Kidney tubule cell (primary cell): ENCODE results near the gene ANXA1.

Source experiments
- DNase-seq: peaks from one replicate; pipeline ENCODE4 v3.0.0-alpha.2; 2018; ENCODE audit warnings: low spot score

The ANXA1 gene

DNA sequence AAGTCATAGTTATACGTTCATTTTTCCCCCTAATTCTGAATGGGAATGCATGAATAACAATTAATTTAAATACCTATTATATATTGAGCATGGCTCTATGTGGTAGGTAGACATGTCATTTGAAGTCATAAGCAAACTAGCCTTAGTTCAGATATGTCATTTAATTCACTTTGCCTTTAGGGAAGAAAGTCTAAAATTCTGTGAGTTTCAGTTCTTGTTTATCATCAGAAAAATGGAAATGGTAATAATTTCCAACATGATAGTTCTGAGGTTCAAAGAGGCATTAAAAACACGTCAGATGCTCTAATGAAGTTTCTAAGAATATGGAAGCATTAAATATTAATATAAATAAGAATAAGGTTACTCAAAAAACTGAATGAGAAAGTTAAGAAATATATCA is 13.1 kb upstream of the ANXA1 start:
- no peak for DNase-seq

DNA sequence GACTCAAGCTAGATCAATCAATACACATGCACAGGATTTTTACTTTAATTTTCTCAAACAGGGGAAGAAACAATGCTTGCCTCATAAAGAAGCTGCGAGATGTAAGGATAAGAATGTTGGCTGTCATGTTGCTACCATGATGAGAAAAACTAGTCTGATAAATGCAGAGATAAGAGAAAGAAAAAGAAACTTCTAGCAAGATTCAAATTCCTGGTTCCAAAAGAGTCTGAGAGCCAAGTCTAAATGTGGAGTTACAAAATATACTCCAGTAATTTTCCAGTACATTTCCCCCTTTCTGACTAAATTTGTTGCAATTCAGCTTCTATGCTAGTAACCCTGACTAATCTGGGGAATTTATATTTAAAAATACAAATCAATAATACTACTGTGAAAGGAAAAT is 10.4 kb upstream of the ANXA1 start:
- no peak for DNase-seq

DNA sequence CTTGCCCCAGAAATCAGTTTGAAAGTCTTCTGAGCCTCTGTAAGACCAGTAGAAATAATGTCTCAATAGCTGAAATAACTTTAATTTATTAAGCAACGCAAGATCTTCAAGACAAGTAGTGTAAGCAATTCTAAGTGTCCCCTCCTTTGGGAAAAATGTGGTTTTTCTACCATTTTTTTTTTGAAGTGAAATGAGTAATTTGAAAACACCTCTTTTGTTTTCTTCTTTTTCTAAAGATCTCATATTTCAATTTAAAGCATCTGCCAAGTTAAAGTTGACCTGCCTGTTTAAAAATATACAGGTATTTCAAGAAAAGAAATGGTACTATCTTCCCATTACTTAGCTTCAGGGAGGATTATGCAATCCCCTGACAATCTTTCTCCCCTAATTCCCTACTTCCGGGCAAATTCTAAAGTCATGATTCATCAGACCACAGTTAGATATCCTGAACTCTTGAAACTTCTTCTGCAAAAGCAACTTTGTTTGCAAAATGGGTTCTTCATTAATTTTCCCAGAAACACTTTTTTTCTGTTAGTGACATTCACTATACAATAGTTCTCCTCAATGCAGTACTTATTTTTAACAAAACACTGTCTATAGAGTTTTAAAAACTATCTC is 7.8 kb upstream of the ANXA1 start:
- DNase-seq, result peak; percentile 74

DNA sequence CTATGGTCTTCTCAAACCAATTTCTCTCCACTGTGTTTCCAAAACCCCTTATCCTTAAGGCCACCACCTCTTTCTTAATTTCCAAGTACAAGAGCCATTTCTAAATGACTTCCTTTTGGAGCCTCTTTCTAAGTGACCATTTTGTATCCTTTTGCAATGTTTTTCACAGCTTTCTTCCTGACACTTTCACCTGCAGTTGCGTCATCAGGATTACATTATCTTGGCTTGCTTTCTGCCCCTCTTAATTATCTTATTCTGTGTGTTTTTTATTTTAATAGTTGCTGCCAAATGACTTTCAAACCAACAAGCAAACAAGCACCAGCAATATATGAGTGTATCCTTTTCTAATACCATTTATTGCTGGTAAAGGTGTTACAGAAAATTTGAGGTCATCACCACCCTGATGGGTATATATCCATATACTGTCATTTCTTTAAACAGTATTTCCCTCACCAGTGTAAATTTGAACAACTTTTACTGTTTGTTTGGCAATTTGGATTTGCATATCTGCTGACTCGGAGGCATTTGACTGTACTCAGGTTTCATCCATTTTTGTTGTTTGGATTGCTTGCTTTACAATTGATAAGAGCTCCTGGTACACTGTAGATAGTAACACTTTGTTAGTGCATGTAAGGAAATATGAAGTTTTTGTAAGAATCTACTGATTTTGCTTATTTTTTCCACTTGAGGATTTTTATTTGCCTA is 5.4 kb upstream of the ANXA1 start:
- DNase-seq, result no peak

DNA sequence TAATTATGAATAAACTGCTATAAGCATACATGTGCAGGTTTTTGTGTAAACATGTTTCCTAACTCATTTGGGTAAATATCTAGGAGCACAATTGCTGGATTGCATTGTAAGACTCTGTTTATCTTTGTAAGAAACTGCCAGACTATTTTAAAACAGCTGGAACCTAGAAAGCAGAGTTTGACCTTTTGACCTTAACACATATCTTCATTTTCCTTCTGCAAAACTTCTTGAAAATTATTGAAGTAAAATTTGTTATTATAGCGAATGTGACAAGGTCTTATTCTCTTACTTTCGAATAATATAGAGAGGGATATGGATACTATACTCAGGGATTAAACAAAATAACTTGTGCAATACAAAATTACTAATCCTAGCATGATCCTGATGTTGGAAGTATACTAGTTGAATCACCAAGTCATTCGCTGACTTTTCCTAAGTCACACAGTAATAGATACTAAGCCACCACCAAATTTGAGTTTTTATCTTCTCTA is 3.2 kb upstream of the ANXA1 start:
- no peak for DNase-seq

DNA sequence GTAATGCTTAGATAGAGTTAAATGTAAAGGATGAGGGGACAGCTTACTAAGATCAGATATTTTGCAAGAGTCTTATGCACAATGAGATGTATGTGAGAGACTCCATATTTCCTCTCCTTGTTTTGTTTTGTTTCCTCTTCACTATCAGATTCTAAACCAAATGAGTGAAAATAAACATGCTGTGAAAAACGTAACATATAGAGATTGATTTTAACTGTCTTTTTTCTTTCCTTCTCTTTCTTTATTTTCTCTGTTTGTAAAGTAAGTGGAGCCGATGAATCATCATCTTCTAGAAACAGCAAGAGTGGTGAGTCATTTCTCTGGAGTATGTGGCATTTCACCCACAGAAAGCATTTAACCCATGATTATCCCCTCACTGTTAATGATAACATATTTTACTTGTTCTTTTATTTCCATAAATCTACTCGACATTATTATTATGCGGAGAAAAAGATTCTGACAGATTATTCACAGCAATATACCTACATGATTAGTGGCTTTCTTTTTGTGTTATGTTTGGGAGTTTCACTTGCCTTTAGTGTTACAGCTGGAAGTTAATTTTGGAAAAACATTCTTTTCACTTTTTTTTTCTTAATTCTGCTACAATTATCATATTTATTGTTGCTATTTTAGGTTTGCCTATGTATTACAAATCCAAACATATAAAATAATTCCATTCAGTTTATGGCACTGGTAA is 2.1 kb upstream of the ANXA1 start:
- DNase-seq, result peak; percentile 84

DNA sequence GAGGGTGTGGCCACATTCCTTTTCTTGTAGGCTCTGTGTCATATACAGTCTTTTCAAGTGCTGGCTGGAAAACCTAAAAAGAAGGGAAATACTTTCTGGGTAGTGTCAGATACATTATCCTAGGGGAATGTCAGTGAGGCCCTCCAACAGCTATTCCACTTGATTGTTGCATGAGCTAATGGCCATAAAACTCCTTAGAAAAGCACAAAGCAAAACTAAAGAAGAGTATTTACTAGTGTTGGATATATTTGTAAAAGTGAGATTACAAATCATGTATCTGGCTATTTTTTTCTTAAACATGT is 829 bp downstream of the ANXA1 start:
- peak; percentile 73 for DNase-seq

DNA sequence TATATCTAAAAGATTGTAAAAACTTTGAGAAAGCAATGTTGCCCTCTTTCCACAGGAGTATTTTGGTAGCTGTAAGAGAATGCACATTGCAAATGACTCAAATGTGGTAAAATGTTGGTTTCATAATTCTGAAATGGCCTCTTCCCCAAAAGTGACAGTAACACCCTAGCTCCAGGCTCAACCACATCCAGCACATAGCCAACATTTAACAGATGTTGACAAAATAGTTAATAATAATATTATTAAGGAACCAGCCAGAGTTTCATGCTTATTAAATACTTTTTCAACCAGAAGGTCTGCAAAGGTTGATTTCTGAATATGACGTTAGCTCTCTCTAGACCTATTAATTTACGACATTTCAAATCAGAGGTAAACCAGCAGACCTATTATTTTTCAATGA is 1.3 kb downstream of the ANXA1 start:
- DNase-seq, result peak; percentile 43

DNA sequence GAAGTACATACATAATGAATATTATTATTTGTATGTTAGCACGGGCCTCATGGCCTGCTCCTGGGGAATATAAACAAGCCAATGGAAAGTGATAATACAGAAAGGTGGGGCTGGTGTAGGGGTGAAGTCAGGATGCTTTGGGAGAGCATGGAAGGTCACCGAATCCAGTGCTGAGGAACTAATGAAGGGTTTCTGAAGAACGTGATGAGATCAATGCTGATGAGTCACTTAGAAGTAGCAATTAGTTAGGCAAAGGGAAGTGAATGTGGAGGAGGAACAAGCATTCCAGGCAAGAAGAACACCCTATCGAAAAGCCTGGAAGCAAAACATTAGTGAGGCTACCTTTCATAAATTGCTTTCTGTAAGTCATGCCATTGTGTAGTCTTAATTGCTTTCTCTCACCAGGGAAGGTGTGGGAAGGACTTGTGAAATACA is 2.1 kb downstream of the ANXA1 start:
- DNase-seq, result peak; percentile 71

DNA sequence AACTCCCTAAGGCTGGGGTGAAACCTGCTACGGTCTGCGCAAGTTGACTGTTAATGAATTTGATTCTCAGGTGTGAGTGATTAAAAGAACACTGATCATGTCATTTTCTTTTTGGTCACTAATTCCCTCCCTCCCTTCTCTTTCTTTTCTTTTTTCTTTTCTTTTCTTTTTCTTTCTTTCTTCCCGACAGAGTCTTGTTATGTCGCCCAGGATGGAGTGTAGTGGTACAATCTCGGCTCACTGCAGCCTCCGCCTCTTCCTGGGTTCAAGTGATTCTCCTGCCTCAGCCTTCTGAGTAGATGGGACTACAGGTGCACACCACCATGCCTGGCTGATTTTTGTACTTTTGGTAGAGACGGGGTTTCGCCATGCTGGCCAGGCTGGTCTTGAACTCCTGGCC is 2.6 kb downstream of the ANXA1 start:
- DNase-seq, result no peak

DNA sequence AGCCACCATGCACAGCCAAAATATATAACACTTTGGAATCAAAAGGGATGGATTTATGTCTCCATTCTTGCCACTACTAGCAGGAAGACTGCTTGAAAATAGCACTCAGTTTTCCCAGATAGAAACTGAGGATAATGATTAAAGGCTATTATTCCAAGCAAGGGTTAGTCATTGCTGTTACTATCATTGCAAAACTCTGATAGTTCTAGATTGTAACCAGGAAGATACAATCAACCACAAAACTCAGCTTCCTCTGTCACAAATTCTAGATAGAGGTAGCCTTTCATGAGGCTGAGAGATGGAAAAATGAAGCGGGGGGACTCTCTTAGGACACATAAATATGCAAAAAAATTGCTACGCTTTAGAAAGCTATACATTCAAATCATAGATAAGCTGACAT is 3.1 kb downstream of the ANXA1 start:
- peak; percentile 66 for DNase-seq

DNA sequence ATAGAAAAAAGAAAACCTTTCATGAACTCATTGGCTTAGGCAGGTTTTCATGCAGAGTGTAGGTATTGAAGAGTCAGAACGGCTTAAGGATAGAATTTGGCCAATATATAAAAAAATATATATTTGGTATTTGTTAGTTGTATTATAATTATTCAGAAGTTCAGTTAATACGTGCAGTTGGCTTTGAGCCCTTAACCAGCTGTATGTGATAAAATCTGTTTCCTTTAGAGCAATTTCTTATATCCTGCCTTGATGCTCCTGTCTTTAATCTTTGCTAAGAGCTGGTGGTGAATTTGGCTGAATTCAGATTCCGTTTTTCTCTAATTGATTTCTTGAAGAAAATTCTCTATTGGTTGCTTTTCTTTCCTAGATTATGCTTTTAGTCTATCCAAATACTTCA is 3.7 kb downstream of the ANXA1 start:
- DNase-seq, result no peak

DNA sequence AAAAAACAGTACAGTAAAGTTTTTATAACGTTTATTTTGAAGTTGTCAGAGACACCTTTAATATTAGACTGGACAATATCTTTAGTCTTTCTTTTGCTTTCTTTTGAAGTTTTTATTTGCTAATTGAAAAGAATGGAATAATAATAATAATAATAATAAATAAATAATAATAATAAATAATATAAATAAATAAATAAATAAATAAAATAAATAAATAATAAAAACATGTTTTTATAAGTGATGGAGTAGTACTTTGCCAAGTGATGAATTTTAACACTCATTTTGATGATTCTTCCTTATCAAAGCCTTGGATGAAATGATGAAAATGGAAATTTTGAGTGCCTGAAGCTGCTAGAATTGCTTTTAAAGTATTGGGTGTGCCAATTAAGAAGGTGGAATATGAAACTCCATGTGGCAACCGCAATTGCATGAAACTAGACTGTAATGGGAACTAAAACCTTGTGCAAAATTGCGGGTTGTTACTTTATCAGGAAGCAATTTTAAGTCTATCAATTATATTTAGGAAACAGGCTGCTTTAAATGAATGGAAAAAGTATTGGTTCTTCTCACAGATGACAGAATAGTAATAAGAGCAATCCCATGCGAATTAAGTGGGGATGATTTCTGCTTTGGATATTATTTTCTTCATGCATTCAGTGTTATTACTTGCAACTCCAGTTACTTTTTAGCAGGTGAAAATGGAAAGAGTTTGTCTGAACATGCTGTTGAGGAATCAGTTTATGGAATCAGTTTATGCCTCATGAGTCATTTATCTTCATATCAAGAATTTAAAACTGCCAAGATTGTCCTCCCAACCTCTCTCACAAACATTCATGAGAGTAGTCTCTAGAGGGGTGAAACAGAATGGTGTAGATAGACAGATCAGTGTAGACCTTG is 4.6 kb downstream of the ANXA1 start:
- DNase-seq, result no peak

DNA sequence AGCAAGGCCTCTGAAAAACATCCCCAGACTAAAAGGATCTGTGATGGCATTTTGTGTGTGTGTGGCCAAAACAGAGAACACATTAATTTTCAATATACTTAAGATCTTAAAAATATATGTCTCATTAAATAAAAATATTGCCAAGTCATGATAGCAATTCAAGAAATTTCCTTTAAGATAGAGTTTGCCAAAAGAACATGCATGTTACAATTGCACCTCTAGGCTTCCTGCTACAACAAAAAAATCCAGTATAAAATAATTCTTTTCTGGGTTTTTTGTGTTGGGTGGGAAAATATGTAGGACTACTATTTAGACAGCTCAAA is 5.2 kb downstream of the ANXA1 start:
- no peak for DNase-seq

DNA sequence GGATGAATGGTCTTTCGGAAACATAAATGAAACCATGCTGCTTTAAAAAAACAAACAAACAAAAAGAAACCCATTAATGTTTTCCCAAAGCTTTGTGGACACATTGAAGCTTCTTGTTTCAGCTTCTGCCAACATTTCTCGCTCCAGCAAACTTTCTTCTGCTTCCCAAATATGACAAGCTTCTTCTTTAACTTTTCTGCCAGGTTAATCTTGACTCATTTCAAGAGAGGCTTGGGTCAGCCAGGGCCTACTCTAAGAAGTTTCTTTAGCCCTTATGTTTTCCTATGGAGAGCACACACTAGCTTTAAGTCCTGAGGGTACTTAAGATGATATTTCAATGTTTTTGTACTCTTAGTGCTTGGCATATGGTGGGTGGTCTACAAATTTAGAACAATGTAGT is 6.1 kb downstream of the ANXA1 start:
- no peak for DNase-seq

DNA sequence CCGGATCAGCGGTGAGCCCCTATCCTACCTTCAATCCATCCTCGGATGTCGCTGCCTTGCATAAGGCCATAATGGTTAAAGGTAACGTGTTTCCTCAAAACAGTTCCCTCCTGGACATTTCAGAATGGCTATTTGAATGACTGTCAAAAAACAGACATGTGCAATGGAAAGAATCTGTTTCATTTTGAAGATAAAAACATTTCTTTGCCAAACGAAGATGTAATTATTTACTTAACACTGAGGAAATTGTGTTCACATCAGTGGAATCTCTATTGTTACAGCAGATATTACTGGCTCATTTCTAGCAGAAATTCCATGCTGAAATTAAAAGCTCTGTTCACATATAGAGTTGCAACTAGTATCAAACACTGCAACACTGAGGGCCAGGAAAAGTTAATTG is 7.1 kb downstream of the ANXA1 start:
- DNase-seq, result no peak

DNA sequence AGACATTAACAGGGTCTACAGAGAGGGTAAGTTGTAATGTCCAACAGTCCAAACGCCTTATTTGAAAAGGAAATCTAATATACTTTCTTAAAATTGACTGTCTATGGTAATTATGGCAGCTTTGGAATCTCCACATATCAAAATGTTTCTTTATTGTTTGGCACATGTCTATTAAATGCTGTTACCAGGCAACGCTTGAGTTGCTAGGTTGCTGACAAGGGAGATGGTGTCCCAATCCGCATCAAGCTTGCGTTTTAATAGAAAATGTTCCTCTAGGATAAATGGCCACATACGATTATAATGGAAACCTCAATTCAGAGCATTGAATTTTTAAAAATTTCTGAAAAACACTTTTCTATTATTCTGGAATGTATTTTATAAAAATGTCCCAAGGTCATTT is 9.2 kb downstream of the ANXA1 start:
- no peak for DNase-seq

DNA sequence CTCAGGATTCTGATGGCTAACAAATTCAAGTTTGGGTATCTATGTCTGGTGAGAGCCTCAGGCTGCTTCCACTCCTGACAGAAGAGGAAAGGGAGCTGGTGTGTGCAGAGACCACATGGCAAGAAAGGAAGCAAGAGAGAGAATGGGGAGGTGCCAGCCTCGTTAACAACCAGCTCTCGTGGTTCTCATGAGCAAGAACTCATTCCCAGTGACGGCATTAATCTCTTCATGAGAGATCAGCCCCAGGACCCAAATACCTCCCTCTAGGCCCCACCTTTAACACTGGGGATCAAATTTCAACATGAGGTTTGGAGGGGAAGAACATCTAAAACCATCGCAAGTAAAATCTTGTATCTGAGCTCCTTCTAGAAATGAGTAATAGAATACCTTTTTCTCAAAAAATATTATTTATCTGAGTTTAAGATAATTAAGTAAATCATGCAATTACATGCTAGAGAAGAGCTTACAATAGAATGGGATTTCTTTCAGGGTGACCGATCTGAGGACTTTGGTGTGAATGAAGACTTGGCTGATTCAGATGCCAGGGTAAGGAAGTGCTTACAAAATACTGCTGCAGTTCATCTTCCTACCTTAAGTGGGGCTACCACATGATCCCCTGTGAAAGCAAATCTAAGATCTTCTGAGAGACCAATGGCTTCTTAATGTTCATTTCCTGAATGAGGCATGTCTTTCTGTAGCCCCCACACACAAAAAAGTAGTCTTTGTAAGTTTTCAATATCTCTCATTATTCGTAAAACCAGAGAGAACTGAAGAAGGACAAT is 11.5 kb downstream of the ANXA1 start:
- DNase-seq, result no peak

DNA sequence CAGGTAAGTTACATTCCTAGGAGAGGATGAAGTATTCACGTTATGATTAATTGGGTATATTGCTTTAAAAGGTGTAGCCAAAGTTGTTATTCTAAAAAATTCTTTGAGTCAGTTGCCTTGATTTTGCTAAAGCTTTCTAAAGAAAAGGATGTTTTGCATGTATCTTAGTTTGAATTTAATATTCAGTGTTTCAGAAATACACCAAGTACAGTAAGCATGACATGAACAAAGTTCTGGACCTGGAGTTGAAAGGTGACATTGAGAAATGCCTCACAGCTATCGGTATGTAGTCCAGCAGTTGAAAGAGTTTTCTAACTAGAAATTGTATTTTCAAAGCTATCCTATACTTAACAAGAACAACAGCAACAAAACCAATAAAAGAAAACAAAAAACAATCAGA is 14.2 kb downstream of the ANXA1 start:
- no peak for DNase-seq

DNA sequence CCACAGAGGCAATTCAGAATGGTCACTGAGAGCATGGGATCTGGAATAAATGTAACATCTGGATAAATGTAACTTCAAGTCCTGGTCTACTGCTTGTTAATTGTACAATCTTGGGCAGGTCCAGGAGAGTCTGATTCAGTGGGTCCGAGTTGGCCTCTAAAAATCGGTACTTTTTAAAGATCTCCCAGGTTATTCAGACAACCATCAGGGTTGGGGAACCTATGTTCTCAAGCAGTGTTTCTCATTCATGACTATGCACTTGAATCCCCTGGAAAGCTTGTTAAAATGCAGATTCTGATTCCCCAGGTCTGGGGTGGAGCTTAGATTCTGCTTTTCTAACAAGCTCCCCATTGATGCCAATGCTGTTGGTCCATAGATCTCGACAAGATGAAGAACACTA is 14.8 kb downstream of the ANXA1 start:
- no peak for DNase-seq

DNA sequence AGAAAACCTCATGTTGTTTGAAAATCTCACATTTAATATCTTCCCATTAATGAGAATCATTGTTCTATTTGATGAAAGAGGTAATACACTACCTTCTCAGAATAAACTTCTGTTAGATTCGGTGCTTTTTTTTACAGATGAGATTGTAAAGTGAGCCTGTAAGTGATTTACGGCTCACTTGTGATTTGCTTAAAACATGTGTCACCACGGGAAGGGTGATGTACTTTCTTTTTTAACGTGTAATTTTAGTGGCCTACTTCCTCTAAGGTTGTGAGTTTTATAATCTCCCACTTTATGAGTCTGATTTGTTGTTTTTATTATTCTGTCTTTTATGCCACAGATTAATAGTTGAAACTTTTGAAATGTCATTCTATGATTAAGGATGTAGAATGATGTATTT is 15.9 kb downstream of the ANXA1 start:
- no peak for DNase-seq
